Colonic mucosa (tissue), 4 donors: ENCODE data around the gene TAP2. TPM values are rescaled to one million over a fixed set of nuclear protein-coding genes. Genes with fewer than 3 reads are reported as not detected.
"Not testable (repeated sequence)": the region's sequence is repeated elsewhere in the genome, so short reads cannot be mapped to it uniquely, and the experiment has no call there.

Experiments
- DNase-seq: peaks from one replicate; pipeline ENCODE4 v3.0.0-alpha.2; 2020
- H3K27ac ChIP-seq: fragments of 200-600 bp; one replicate; pipeline ENCODE4 v1.8.0; 2021
- H3K27me3 ChIP-seq: fragments of 200-600 bp; one replicate; pipeline ENCODE4 v1.8.0; 2021
- H3K36me3 ChIP-seq: fragments of 200-600 bp; one replicate; pipeline ENCODE4 v1.8.0; 2021
- H3K4me1 ChIP-seq: fragments of 200-600 bp; one replicate; pipeline ENCODE4 v1.8.0; 2021; ENCODE audit warnings: mild to moderate bottlenecking
- H3K4me3 ChIP-seq: fragments of 200-600 bp; one replicate; pipeline ENCODE4 v1.8.0; 2021
- H3K9ac ChIP-seq, 2 donors: one replicate each; pipeline ENCODE4 v1.7.0; 2013; ENCODE audit warnings: control low read depth in 2 of 2, low read depth in 2 of 2, low read length in 2 of 2
- H3K9me3 ChIP-seq: fragments of 200-600 bp; one replicate; pipeline ENCODE4 v1.8.0; 2021
- CTCF ChIP-seq: fragments of 200-600 bp; IDR thresholded peaks from one replicate; pipeline ENCODE4 v1.8.0; 2022; ENCODE audit warnings: antibody characterized with exemption, mild to moderate bottlenecking
- intact Hi-C: fragments of 100-400 bp; cut with DNase I; formaldehyde crosslinking; loops from one replicate; pipeline ENCODE4 v1.14.1; 2022
- total RNA-seq, 2 donors: library from RNA; stranded (reverse); fragmentation: NEBNext Ultra II Directional in 1 of 2; extraction: Animal tissue kit (Norgen Biotek cat#: 25700) in 1 of 2; gene quantifications; one replicate each; pipeline ENCODE4 v1.2.1, GENCODE V29; 2021
- donor health status: healthy.
- donor health status: DM: no; HTN: no; CAD: no.
- donor health status: DM: no; HTN: no; CAD: no.

TAP2 gene
- total RNA-seq, 2 donors from 2014 or later, result 45.2 to 95.1 TPM

GRCh38 chr6:32882879-32883250 is 44.3 kb upstream of the TAP2 start:
- H3K27ac ChIP-seq, result no peak overlapping the region
- no peak for TF ChIP-seq CTCF
- intact Hi-C loops, result no loop called here
- no peaks in the 10 kb centered on the region for H3K27me3 ChIP-seq
- no peaks in the 10 kb centered on the region for H3K4me1 ChIP-seq
- no peak overlapping the region for H3K9ac ChIP-seq
- no peaks in the 10 kb centered on the region for H3K36me3 ChIP-seq
- no peak for DNase-seq
- H3K9me3 ChIP-seq, result no peaks in the 10 kb centered on the region
- H3K4me3 ChIP-seq, result no peak overlapping the region

- intact Hi-C loops, H3K27me3 ChIP-seq, H3K36me3 ChIP-seq, H3K9ac ChIP-seq, H3K9me3 ChIP-seq, H3K4me1 ChIP-seq, H3K27ac ChIP-seq, DNase-seq, H3K4me3 ChIP-seq: not testable (repeated sequence)
Observed at GRCh38 chr6:32880962-32881361, 42.4 kb upstream of the TAP2 start.

GRCh38 chr6:32879691-32880090 is 41.2 kb upstream of the TAP2 start:
- Histone ChIP-seq H3K27me3 (no peaks in the 10 kb centered on the region), H3K4me1 (no peaks in the 10 kb centered on the region), H3K36me3 (no peaks in the 10 kb centered on the region), H3K9me3 (no peaks in the 10 kb centered on the region), H3K9ac (no peak overlapping the region), H3K4me3 (no peak overlapping the region), H3K27ac (no peak overlapping the region)
- intact Hi-C loops, result no loop called here
- TF ChIP-seq CTCF, result no peak
- no peak for DNase-seq

GRCh38 chr6:32876603-32877002 is 38.1 kb upstream of the TAP2 start:
- H3K27ac ChIP-seq, result no peak overlapping the region
- H3K9me3 ChIP-seq, result no peaks in the 10 kb centered on the region
- intact Hi-C loops, result no loop called here
- no peak overlapping the region for H3K9ac ChIP-seq
- DNase-seq, result no peak
- no peaks in the 10 kb centered on the region for H3K4me1 ChIP-seq
- no peak for TF ChIP-seq CTCF
- no peaks in the 10 kb centered on the region for H3K27me3 ChIP-seq
- no peak overlapping the region for H3K4me3 ChIP-seq
- H3K36me3 ChIP-seq, result no peaks in the 10 kb centered on the region

- DNase-seq, H3K9me3 ChIP-seq, H3K4me3 ChIP-seq, H3K27me3 ChIP-seq, H3K4me1 ChIP-seq, H3K36me3 ChIP-seq, H3K9ac ChIP-seq, H3K27ac ChIP-seq: not testable (repeated sequence)
- intact Hi-C loops, result loop anchor here (5.0 kb wide), 1 partner anchor 37 kb away; the partner anchor contains the start of gene TAP2
Observed at GRCh38 chr6:32873947-32874346, 35.4 kb upstream of the TAP2 start.

- Histone ChIP-seq H3K27me3 (no peaks in the 10 kb centered on the region), H3K36me3 (no peaks in the 10 kb centered on the region)
Observed at GRCh38 chr6:32868257-32868788, 29.8 kb upstream of the TAP2 start.

More at GRCh38 chr6:32868257-32868788, 29.8 kb upstream of the TAP2 start:
- peak; percentile 87 for DNase-seq
- Histone ChIP-seq H3K9me3 (no peaks in the 10 kb centered on the region), H3K4me3 (no peak overlapping the region), H3K27ac (no peak overlapping the region), H3K9ac (no peak overlapping the region), H3K4me1 (no peaks in the 10 kb centered on the region)
- peak; percentile 95 for TF ChIP-seq CTCF
- intact Hi-C loops, result loop anchor here (5.0 to 10.0 kb wide), 2 partner anchors 41 to 454 kb away; no protein-coding TSS in a partner anchor
